Activated CD8-positive, alpha-beta memory T cell treated with anti-CD3 and anti-CD28 coated beads, Interleukin-2, amount 50 U/mL, for 1 hour (primary cell): ENCODE data around the gene PDGFD.

Experiments used
- DNase-seq: peaks from one replicate; pipeline ENCODE4 v3.0.0-alpha.2; 2020; ENCODE audit errors: extremely low read depth

Gene PDGFD

GRCh38 chr11:104093426-104094280 is 70.3 kb downstream of the PDGFD start:
- DNase-seq = no peak

DNA sequence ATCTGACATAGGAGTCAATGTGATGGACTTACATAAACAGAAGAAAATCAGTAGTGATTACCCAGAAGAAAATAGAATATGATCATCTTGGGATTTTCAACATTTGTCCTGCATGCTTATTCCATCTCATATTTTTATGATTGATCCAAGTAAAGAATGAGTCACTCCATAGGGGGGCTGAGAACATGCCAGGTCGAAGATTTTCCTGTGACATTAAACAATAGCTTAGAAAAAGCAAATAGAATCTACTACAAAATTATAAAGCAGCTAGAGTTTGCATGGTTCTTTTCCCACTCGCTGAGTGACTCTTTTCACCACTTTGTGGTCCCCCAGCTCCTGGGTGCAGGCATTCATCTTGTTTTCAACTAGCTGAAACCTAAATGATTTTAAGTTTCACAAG is 71.2 kb downstream of the PDGFD start:
- DNase-seq = no peak

- no peak for DNase-seq
These were observed 72.5 kb downstream of the PDGFD start for GRCh38 chr11:104091281-104092096.

DNA sequence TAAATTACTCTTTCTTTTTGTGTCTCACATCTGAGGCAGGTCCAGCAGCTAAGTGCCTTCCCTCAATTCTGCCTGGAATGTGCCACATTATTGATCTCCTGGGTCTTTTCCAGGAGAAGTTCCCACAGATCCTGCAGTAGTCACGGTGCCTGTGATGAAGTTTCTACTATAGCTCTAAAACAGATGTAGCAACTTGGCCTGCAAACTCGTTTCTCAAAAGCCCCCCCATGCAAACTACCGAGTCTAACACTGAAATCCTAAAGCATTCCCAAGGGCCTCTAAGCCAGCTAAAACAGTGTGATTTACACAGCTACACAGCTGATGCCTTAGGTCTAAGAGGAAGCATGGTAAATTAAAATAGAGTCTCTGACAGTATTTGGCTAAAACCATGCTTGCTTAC is 73.2 kb downstream of the PDGFD start:
- DNase-seq = no peak

- no peak for DNase-seq
These were observed 74.5 kb downstream of the PDGFD start for GRCh38 chr11:104089481-104089880.

GRCh38 chr11:104086621-104087020 is 77.3 kb downstream of the PDGFD start:
- no peak for DNase-seq

DNA sequence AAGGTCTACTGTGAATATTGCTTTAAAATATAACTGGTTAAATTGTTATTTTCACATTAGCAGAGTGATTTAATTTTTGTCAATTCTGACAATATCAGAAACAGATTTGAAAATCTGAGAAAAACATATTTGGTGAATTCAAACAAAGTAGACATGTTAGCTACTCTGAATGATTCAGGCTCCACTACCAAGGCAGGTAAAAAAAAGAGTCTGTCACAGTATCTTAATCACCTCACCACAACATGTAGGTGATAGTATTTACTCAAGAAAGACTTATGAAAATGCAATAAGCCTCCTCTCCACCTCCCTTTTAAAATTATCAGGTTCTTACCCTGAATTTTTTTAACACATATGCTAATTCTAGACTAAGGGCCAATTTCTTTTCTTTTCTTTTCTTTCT is 85.0 kb downstream of the PDGFD start:
- no peak for DNase-seq

DNA sequence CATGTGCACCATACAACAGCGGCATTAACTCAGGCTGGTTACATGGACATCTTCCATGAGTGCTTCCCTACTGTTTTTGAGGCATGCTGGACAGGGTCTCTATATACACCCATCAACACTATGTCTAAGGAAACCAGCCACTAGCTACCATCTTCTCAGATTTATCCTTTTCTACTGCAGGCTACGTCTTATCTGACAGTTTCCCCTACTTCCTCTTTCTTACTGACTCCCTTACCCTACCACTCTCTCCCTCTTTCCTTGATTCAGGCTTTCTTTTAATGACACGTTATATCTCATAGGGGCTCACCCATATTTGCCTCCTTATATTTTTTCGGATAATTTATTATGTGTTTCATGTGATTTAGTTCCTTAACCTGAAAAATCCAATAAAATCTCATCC is 85.7 kb downstream of the PDGFD start:
- no peak for DNase-seq

DNA sequence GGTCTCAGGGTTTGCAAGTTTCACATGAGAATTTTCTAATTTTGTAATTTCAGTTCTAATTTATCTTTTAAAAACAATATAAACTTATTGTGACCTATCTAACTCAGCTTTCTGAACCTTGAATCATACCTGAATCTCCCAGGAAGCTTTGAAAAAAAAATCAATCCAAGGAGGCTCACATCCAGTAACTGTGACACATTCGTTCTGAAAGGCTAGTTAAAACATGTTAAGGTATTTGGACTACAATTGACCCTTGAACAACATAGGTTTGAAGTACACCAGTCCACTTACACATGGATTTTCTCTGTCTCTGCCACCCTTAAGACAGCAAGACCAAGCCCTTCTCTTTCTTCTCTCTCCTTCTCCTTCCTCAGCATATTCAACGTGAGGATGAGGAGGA is 87.5 kb downstream of the PDGFD start:
- DNase-seq = no peak

GRCh38 chr11:104075706-104076105 is 88.2 kb downstream of the PDGFD start:
- no peak for DNase-seq

GRCh38 chr11:104075091-104075490 is 88.9 kb downstream of the PDGFD start:
- DNase-seq = no peak

DNA sequence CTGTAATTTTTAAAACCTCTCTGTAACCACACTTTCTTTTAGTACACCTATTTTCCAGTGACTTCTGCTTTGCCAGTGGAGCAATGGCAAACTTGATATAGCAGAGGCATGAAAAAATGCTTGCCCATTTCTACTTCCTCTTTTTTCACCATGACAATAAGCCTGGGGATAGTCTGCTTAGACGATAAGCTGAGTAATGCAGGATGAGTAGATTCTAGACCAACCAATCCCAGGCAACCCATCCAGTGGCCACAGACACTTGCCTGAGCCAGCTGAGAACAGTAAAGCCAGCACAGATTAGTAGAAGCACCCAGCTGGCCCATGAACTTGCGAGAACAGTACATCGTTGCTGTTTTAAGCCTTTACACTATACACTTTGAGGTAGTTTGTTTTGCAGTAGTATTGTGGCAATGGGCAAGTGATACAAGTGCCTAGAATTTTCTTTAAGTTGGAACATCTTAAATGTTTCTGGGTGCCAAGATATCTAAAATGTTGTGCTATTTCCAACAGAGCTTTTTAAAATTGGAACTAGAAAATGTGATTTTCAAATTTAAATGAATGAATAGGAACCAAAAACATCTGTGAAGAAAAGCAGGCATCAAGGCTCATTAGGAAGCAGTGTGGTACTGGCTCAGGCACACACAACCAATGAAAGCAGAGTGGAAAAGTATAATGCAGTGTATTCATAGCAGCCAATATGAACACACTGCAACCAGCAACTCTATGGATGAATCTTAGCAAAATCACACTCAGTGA is 89.8 kb downstream of the PDGFD start:
- DNase-seq = no peak

DNA sequence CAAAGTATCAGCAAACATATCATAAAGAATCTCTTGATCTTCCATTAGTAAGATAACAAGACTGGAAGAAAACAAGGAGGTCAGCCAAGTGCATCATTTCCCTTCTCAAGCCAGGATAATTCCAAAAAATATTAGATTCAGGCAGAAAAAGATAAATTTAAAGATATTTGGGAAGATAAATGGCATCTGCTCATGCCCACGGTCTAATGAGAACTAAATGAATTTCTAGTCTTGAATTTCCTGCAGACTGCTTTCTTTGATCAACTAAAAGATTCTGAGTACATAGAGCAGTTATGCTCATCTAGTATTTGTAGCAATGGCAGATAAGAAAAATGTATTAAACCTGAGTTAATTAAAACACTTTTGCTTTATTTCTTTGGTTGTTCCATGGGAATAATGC is 96.4 kb downstream of the PDGFD start:
- DNase-seq = no peak

GRCh38 chr11:104064034-104064630 is 99.8 kb downstream of the PDGFD start:
- DNase-seq = no peak

- DNase-seq = no peak
These were observed 102.0 kb downstream of the PDGFD start for GRCh38 chr11:104061853-104062521.

DNA sequence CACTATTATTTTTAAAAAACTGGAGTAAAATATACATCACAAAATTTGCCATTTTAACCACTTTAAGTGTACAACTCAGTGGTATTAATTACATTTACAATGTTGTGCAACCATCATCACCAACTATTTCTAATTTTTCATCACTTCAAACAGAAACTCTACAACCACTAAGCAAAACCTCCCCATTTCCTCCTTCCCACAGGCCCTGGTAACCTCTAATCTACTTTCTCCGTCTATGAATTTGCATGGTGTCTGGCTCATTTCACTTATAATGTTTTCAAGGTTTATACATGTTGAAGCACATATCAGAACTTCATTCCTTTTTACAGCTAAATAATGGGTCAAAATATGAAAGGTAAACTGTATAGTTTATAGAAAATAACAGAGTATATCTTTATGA is 103.1 kb downstream of the PDGFD start:
- no peak for DNase-seq

- DNase-seq = no peak
These were observed 103.7 kb downstream of the PDGFD start for GRCh38 chr11:104060004-104060794.

GRCh38 chr11:104058680-104059079 is 105.3 kb downstream of the PDGFD start:
- DNase-seq = no peak

GRCh38 chr11:104057908-104058307 is 106.0 kb downstream of the PDGFD start:
- no peak for DNase-seq

DNA sequence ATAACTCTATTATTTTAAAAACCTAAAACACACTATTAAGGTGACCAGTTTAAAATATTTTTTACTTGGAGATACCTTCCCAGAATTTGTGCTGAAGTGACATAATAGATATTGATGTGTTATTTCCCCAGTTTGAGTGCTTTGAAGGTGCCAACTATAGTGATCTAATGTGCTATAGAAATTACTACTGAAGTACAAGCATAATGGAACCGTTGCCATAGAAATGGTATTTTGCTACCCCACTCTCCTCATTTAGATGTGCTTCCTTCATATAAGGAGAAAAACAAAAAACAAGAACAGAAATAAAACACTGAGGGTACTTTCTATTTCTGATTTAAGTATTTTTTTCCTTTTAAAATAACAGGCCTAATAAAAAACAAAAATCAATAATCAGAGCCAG is 108.4 kb downstream of the PDGFD start:
- no peak for DNase-seq
